AML-193 (cell line): ENCODE data around the gene GNG12.
A peak's percentile ranks its signal among the peaks of the same experiment; 100 is the strongest.

Experiments
- DNase-seq, 2 experiments: peaks; one replicate each; lab custom pipeline; 2025; lab: John Stamatoyannopoulos, UW

GNG12 gene

GRCh38 chr1:67704351-67704750 is 128.9 kb downstream of the GNG12 start:
- DNase-seq, result no peak

- no peak for DNase-seq
Observed at GRCh38 chr1:67701876-67702275, 131.4 kb downstream of the GNG12 start.

GRCh38 chr1:67700692-67701410 is 132.4 kb downstream of the GNG12 start:
- no peak for DNase-seq

GRCh38 chr1:67700220-67700619 is 133.0 kb downstream of the GNG12 start:
- DNase-seq, result no peak

- DNase-seq, result no peak
Observed at GRCh38 chr1:67696708-67697107, 136.6 kb downstream of the GNG12 start.

GRCh38 chr1:67695963-67696362 is 137.3 kb downstream of the GNG12 start:
- DNase-seq, result no peak

- no peak for DNase-seq
Observed at GRCh38 chr1:67691712-67692111, 141.6 kb downstream of the GNG12 start.

- no peak for DNase-seq
Observed at GRCh38 chr1:67690411-67690810, 142.9 kb downstream of the GNG12 start.

GRCh38 chr1:67690018-67690363 is 143.3 kb downstream of the GNG12 start:
- DNase-seq, result no peak

GRCh38 chr1:67689267-67690017 is 143.8 kb downstream of the GNG12 start:
- DNase-seq, result no peak

GRCh38 chr1:67688526-67689219 is 144.6 kb downstream of the GNG12 start:
- DNase-seq, result peak; percentile 35 to 48

- peak; percentile 61 to 66 for DNase-seq
Observed at GRCh38 chr1:67687649-67688048, 145.6 kb downstream of the GNG12 start.

GRCh38 chr1:67687198-67687545 is 146.1 kb downstream of the GNG12 start:
- DNase-seq, result no peak

- DNase-seq, result peak; percentile 61 to 71
Observed at GRCh38 chr1:67686267-67687197, 146.7 kb downstream of the GNG12 start.

GRCh38 chr1:67685558-67686266 is 147.6 kb downstream of the GNG12 start:
- peak in 1 of 2 experiments; percentile 26 for DNase-seq

- DNase-seq, result peak; percentile 95 to 97
Observed at GRCh38 chr1:67685067-67685557, 148.2 kb downstream of the GNG12 start, which contains the start of gene GADD45A. TSS of gene GADD45A (plus strand) at chr1:67685201. CDS start at chr1:67685495, 294 bp downstream.

- DNase-seq, result no peak
Observed at GRCh38 chr1:67684526-67685066, 148.7 kb downstream of the GNG12 start.

- no peak for DNase-seq
Observed at GRCh38 chr1:67683766-67684525, 149.3 kb downstream of the GNG12 start.

- DNase-seq, result peak; percentile 3 to 20
Observed at GRCh38 chr1:67683316-67683715, 150.0 kb downstream of the GNG12 start.

- DNase-seq, result no peak
Observed at GRCh38 chr1:67682659-67683197, 150.5 kb downstream of the GNG12 start.
